Karpas-422 (cell line): Measurements from ENCODE around the gene SYT1. TPM values are rescaled to one million over a fixed set of nuclear protein-coding genes. Genes with fewer than 3 reads are reported as not detected.

Source experiments
- DNase-seq: peaks from one replicate; pipeline ENCODE4 v3.0.0-alpha.2; 2015
- H2AFZ ChIP-seq: fragments of 200-600 bp; sonication (generic); 2 replicates; pipeline ENCODE4 v1.6.1; 2014; ENCODE audit warnings: antibody characterized with exemption, low read length, mixed read lengths
- H3K27ac ChIP-seq: fragments of 200-600 bp; sonication (generic); 2 replicates; pipeline ENCODE4 v1.5.1; 2014; ENCODE audit warnings: mild to moderate bottlenecking, low read length, moderate library complexity
- H3K27me3 ChIP-seq: fragments of 200-600 bp; sonication (generic); 2 replicates; pipeline ENCODE4 v1.6.1; 2014; ENCODE audit warnings: low read length, mixed read lengths
- H3K36me3 ChIP-seq: fragments of 200-600 bp; sonication (generic); 2 replicates; pipeline ENCODE4 v1.6.1; 2014; ENCODE audit warnings: low read length, mixed read lengths; ENCODE audit not compliant: insufficient read depth
- H3K4me1 ChIP-seq: fragments of 200-600 bp; sonication (generic); 2 replicates; pipeline ENCODE4 v1.6.1; 2014; ENCODE audit warnings: mild to moderate bottlenecking, low read length, mixed read lengths
- H3K4me2 ChIP-seq: fragments of 200-600 bp; sonication (generic); 2 replicates; pipeline ENCODE4 v1.6.1; 2014; ENCODE audit warnings: low read length, low read depth, mild to moderate bottlenecking; ENCODE audit not compliant: poor library complexity, severe bottlenecking
- H3K4me3 ChIP-seq: fragments of 200-600 bp; sonication (generic); 2 replicates; pipeline ENCODE4 v1.5.1; 2014; ENCODE audit warnings: mild to moderate bottlenecking, antibody characterized with exemption, low read length, mixed read lengths
- H3K79me2 ChIP-seq: fragments of 200-600 bp; sonication (generic); 2 replicates; pipeline ENCODE4 v1.6.1; 2014; ENCODE audit warnings: mild to moderate bottlenecking, low read length, mixed read lengths
- H3K9ac ChIP-seq: fragments of 200-600 bp; sonication (generic); 2 replicates; pipeline ENCODE4 v1.6.0; 2014; ENCODE audit warnings: low read length
- H3K9me2 ChIP-seq: fragments of 200-600 bp; sonication (generic), shearing (Covaris generic); replicated peaks from 2 replicates; pipeline ENCODE4 v1.6.0; 2014; ENCODE audit warnings: mild to moderate bottlenecking, low read length, moderate library complexity; ENCODE audit not compliant: insufficient read depth
- H3K9me3 ChIP-seq: fragments of 300-700, 200-600 bp; sonication (generic); 2 replicates; pipeline ENCODE4 v1.6.1; 2014; ENCODE audit warnings: low read length, mixed read lengths
- H4K20me1 ChIP-seq: fragments of 200-600 bp; sonication (generic); 2 replicates; pipeline ENCODE4 v1.6.1; 2014; ENCODE audit warnings: mild to moderate bottlenecking, antibody characterized with exemption, low read length, low read depth; ENCODE audit not compliant: insufficient read depth
- total RNA-seq: library from RNA; depleted of rRNA; stranded (reverse); fragments of >200 nt; shearing (Covaris generic); gene quantifications from 2 replicates; pipeline ENCODE4 v1.2.3, GENCODE V29; 2014; ENCODE audit warnings: low replicate concordance

Gene SYT1
- total RNA-seq, 1 experiment from 2014 or later, result not detected

- H3K4me3 ChIP-seq, result no peak overlapping the region
- H3K27me3 ChIP-seq, result no peaks in the 10 kb centered on the region
- no peaks in the 10 kb centered on the region for H3K9me2 ChIP-seq
- H3K36me3 ChIP-seq, result no peaks in the 10 kb centered on the region
- no peak overlapping the region for H3K9ac ChIP-seq
- DNase-seq, result no peak
- no peaks in the 10 kb centered on the region for H3K4me1 ChIP-seq
- H4K20me1 ChIP-seq, result no peaks in the 10 kb centered on the region
- no peak overlapping the region for H3K4me2 ChIP-seq
- no peak overlapping the region for H3K27ac ChIP-seq
- no peaks in the 10 kb centered on the region for H3K79me2 ChIP-seq
- no peaks in the 10 kb centered on the region for H3K9me3 ChIP-seq
- no peak overlapping the region for H2AFZ ChIP-seq
Observed at GRCh38 chr12:79347866-79348265, 483.3 kb downstream of the SYT1 start.

DNA sequence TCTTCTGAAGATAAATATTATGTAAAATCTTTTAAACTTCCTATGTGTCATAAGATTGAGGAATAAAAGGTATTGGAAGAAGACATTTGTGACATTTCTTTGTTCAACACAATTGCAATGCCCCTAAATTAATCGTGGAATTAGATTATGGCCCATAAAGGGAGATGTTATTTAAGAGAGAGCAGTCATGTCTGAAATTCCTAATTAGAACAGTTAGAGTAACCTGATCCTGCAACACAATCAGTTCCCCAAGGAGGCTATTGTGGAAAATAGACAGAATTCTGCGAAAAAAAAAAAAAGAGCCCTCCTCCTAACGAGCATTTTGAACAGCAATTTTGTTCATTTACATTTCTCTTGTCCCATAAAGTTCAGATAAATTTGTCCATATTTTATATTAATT, 486.7 kb downstream of the SYT1 start:
- no peak overlapping the region for H3K4me3 ChIP-seq
- H3K9ac ChIP-seq, result no peak overlapping the region
- H3K27me3 ChIP-seq, result no peaks in the 10 kb centered on the region
- H3K79me2 ChIP-seq, result no peaks in the 10 kb centered on the region
- no peaks in the 10 kb centered on the region for H4K20me1 ChIP-seq
- no peak overlapping the region for H3K27ac ChIP-seq
- no peaks in the 10 kb centered on the region for H3K4me1 ChIP-seq
- no peaks in the 10 kb centered on the region for H3K36me3 ChIP-seq
- H2AFZ ChIP-seq, result no peak overlapping the region
- no peaks in the 10 kb centered on the region for H3K9me2 ChIP-seq
- no peak overlapping the region for H3K4me2 ChIP-seq
- DNase-seq, result no peak
- H3K9me3 ChIP-seq, result no peaks in the 10 kb centered on the region

DNA sequence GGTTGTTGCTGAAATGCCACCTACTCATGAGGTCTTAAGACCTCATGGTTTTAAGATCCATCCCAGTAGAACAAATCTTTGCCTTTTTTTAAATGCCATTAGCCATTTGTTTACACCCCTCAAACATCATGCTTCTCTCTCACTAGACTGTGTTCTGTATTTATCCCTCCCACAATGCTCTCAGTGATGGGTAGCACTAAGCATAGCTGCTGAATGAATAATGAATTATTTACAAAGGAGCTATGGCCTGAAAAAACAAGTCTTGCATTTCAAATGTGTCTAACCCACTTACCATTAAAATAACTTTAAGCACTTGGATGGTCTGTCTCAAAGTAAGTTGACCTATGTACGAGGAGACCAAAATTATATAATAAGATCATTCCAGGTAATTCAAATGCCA, 491.6 kb downstream of the SYT1 start:
- Histone ChIP-seq H3K4me2 (no peak overlapping the region), H3K79me2 (no peaks in the 10 kb centered on the region), H3K9me3 (no peaks in the 10 kb centered on the region), H3K4me1 (no peaks in the 10 kb centered on the region), H3K27me3 (no peaks in the 10 kb centered on the region), H3K36me3 (no peaks in the 10 kb centered on the region), H4K20me1 (no peaks in the 10 kb centered on the region), H3K9ac (no peak overlapping the region), H3K4me3 (no peak overlapping the region), H3K9me2 (no peaks in the 10 kb centered on the region), H2AFZ (no peak overlapping the region), H3K27ac (no peak overlapping the region)
- DNase-seq, result no peak

- H3K4me1 ChIP-seq, result no peaks in the 10 kb centered on the region
Observed at GRCh38 chr12:79357048-79357447, 492.5 kb downstream of the SYT1 start.

DNA sequence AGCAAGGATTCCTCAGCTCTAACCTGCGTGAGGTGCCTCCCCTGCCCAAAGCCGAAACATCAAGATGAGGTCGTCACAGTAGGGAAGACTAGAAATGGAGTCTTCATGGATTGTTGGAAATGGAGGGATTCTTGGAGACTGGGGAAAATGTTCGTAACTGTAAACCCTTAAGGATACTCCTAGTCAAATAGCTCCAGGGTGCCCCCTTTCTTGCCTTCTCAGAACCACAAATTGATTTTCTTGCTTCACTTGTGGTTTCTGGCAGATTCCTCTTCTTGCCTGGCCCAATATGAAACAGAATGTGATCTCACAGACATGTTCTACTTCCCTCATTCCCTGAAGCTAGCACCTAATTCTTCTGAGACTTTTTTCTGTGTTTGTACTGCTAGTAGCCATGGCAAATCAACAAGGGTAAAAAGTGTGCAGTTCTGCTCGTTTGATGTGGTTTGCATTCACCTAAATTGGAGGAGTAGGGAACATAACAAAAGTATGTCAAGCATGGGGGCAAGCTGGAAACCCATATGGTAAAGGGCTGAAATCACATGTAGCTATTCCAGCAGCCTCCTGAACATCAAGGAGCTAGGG, 494.2 kb downstream of the SYT1 start:
- no peaks in the 10 kb centered on the region for H3K4me1 ChIP-seq
- H3K4me2 ChIP-seq, result no peak overlapping the region
- no peaks in the 10 kb centered on the region for H3K36me3 ChIP-seq
- no peaks in the 10 kb centered on the region for H3K27me3 ChIP-seq
- no peak overlapping the region for H3K27ac ChIP-seq
- no peaks in the 10 kb centered on the region for H3K9me3 ChIP-seq
- no peaks in the 10 kb centered on the region for H4K20me1 ChIP-seq
- no peaks in the 10 kb centered on the region for H3K79me2 ChIP-seq
- H3K9ac ChIP-seq, result no peak overlapping the region
- H3K9me2 ChIP-seq, result no peaks in the 10 kb centered on the region
- H2AFZ ChIP-seq, result no peak overlapping the region
- no peak for DNase-seq
- no peak overlapping the region for H3K4me3 ChIP-seq

More at GRCh38 chr12:79357048-79357447, 492.5 kb downstream of the SYT1 start:
- H3K4me2 ChIP-seq, result no peak overlapping the region
- no peak overlapping the region for H3K9ac ChIP-seq
- H4K20me1 ChIP-seq, result no peaks in the 10 kb centered on the region
- no peaks in the 10 kb centered on the region for H3K9me3 ChIP-seq
- H3K27ac ChIP-seq, result no peak overlapping the region
- no peaks in the 10 kb centered on the region for H3K36me3 ChIP-seq
- H3K9me2 ChIP-seq, result no peaks in the 10 kb centered on the region
- no peaks in the 10 kb centered on the region for H3K79me2 ChIP-seq
- no peak overlapping the region for H2AFZ ChIP-seq
- DNase-seq, result no peak
- H3K4me3 ChIP-seq, result no peak overlapping the region
- H3K27me3 ChIP-seq, result no peaks in the 10 kb centered on the region

DNA sequence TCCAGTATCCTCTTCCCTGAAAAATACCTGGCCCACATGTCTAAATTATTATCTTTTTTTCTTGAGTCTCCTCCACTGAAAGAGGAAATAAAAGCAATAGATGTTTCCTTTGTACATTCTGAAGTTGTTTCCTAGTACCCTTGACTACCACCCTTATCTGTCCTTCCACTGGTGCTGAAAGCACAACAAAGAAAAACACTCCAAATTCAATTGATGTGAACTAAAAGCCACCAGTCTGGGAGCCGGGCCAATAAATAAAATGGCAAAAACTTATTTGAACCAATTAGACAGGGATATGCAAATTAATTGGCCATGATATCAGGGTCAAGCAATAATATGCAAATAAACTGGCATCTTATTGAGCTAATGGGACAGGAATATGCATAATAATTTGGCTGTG, 495.7 kb downstream of the SYT1 start:
- Histone ChIP-seq H3K9me3 (no peaks in the 10 kb centered on the region), H3K79me2 (no peaks in the 10 kb centered on the region)
- DNase-seq, result no peak

DNA sequence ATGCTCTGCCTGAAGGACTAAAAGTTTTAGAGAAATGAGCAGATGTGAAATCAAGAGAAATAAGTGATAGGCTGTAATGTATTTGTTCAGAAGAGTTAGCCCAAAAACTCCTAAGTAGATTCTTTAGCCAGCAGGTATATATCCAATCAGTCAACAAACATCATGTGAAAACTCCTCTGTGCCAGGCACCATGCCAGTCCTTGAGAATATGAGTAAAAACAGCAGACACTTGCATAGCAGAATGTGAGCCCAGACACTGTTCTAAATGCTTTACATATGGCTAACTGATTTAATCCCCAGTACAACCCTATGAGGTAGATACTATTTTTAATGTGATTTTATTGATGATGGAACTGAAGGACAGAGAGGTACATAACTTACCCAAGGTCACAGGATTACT, 496.4 kb downstream of the SYT1 start:
- no peaks in the 10 kb centered on the region for H3K9me3 ChIP-seq
- H3K36me3 ChIP-seq, result no peaks in the 10 kb centered on the region
- H2AFZ ChIP-seq, result no peak overlapping the region
- H3K79me2 ChIP-seq, result no peaks in the 10 kb centered on the region
- H3K27me3 ChIP-seq, result no peaks in the 10 kb centered on the region
- H4K20me1 ChIP-seq, result no peaks in the 10 kb centered on the region
- H3K4me1 ChIP-seq, result no peaks in the 10 kb centered on the region
- no peak overlapping the region for H3K4me3 ChIP-seq
- no peak for DNase-seq
- H3K9me2 ChIP-seq, result no peaks in the 10 kb centered on the region
- no peak overlapping the region for H3K4me2 ChIP-seq
- H3K9ac ChIP-seq, result no peak overlapping the region
- H3K27ac ChIP-seq, result no peak overlapping the region

More for the DNA sequence above, 495.7 kb downstream of the SYT1 start:
- H3K27me3 ChIP-seq, result no peaks in the 10 kb centered on the region
- H3K9me2 ChIP-seq, result no peaks in the 10 kb centered on the region
- no peak overlapping the region for H3K4me2 ChIP-seq
- no peaks in the 10 kb centered on the region for H3K4me1 ChIP-seq
- H2AFZ ChIP-seq, result no peak overlapping the region
- H3K27ac ChIP-seq, result no peak overlapping the region
- no peak overlapping the region for H3K9ac ChIP-seq
- H3K4me3 ChIP-seq, result no peak overlapping the region
- no peaks in the 10 kb centered on the region for H4K20me1 ChIP-seq
- no peaks in the 10 kb centered on the region for H3K36me3 ChIP-seq

- no peak overlapping the region for H3K4me3 ChIP-seq
- H3K9ac ChIP-seq, result no peak overlapping the region
- no peak overlapping the region for H3K27ac ChIP-seq
- H3K4me1 ChIP-seq, result no peaks in the 10 kb centered on the region
- no peaks in the 10 kb centered on the region for H3K9me3 ChIP-seq
- H2AFZ ChIP-seq, result no peak overlapping the region
- no peak for DNase-seq
- H3K36me3 ChIP-seq, result no peaks in the 10 kb centered on the region
- no peaks in the 10 kb centered on the region for H3K9me2 ChIP-seq
- H3K27me3 ChIP-seq, result no peaks in the 10 kb centered on the region
- no peak overlapping the region for H3K4me2 ChIP-seq
- no peaks in the 10 kb centered on the region for H3K79me2 ChIP-seq
- H4K20me1 ChIP-seq, result no peaks in the 10 kb centered on the region
Observed at GRCh38 chr12:79364197-79364596, 499.6 kb downstream of the SYT1 start.

- H4K20me1 ChIP-seq, result no peaks in the 10 kb centered on the region
- no peaks in the 10 kb centered on the region for H3K9me2 ChIP-seq
- H3K4me2 ChIP-seq, result no peak overlapping the region
- H2AFZ ChIP-seq, result no peak overlapping the region
- H3K4me3 ChIP-seq, result no peak overlapping the region
- H3K36me3 ChIP-seq, result no peaks in the 10 kb centered on the region
- H3K4me1 ChIP-seq, result no peaks in the 10 kb centered on the region
- H3K9ac ChIP-seq, result no peak overlapping the region
- H3K79me2 ChIP-seq, result no peaks in the 10 kb centered on the region
- DNase-seq, result no peak
- no peaks in the 10 kb centered on the region for H3K9me3 ChIP-seq
- H3K27ac ChIP-seq, result no peak overlapping the region
- H3K27me3 ChIP-seq, result no peaks in the 10 kb centered on the region
Observed at GRCh38 chr12:79366374-79366773, 501.8 kb downstream of the SYT1 start.
